Muscle of leg (tissue), 11 donors: ENCODE data around the gene GPRIN2. TPM values are rescaled to one million over a fixed set of nuclear protein-coding genes. Genes with fewer than 3 reads are reported as not detected.

ENCODE experiments used
- DNase-seq: peaks from one replicate; pipeline ENCODE4 v3.0.0; 2013
- H3K27ac ChIP-seq: one replicate; pipeline ENCODE4 v1.5.1; 2013; ENCODE audit warnings: mild to moderate bottlenecking, low read length, control low read depth
- H3K27me3 ChIP-seq: one replicate; pipeline ENCODE4 v1.6.1; 2013; ENCODE audit warnings: low read length; ENCODE audit not compliant: control insufficient read depth, insufficient read depth
- H3K36me3 ChIP-seq: one replicate; pipeline ENCODE4 v1.6.1; 2013; ENCODE audit warnings: low read length; ENCODE audit not compliant: control insufficient read depth, insufficient read depth
- H3K4me1 ChIP-seq: one replicate; pipeline ENCODE4 v1.6.1; 2013; ENCODE audit warnings: low read length; ENCODE audit not compliant: control insufficient read depth, insufficient read depth
- H3K4me3 ChIP-seq: one replicate; pipeline ENCODE4 v1.5.1; 2013; ENCODE audit warnings: low read length, control low read depth
- H3K9me3 ChIP-seq: replicated peaks from 2 replicates; pipeline ENCODE4 v1.6.1; 2013; ENCODE audit warnings: low read depth, low read length; ENCODE audit not compliant: control insufficient read depth
- WGBS: methylation state at CpG from one replicate; pipeline ENCODE4 v1.1.5; 2013; ENCODE audit warnings: missing lambda C conversion rate; ENCODE audit not compliant: insufficient coverage; 5-methylcytosine and 5-hydroxymethylcytosine counted together
- polyA plus RNA-seq, 8 donors: library from polyadenylated mRNA; unstranded; fragments of 120-200 nt; gene quantifications; one replicate each; pipeline versions ENCODE4 v1.2.1 to v1.2.3, GENCODE V29; 2013; ENCODE audit warnings: inconsistent platforms in 1 of 8, low replicate concordance in 1 of 8; ENCODE audit not compliant: insufficient read length in 8 of 8, insufficient read depth in 1 of 8
- total RNA-seq: library from RNA; stranded (reverse); fragments of 120-200 nt; gene quantifications from one replicate; pipeline ENCODE4 v1.2.4, GENCODE V29; 2013

Gene GPRIN2
- total and polyA plus RNA-seq, 9 donors: 0.12 to 0.91 (median 0.33) TPM

DNA sequence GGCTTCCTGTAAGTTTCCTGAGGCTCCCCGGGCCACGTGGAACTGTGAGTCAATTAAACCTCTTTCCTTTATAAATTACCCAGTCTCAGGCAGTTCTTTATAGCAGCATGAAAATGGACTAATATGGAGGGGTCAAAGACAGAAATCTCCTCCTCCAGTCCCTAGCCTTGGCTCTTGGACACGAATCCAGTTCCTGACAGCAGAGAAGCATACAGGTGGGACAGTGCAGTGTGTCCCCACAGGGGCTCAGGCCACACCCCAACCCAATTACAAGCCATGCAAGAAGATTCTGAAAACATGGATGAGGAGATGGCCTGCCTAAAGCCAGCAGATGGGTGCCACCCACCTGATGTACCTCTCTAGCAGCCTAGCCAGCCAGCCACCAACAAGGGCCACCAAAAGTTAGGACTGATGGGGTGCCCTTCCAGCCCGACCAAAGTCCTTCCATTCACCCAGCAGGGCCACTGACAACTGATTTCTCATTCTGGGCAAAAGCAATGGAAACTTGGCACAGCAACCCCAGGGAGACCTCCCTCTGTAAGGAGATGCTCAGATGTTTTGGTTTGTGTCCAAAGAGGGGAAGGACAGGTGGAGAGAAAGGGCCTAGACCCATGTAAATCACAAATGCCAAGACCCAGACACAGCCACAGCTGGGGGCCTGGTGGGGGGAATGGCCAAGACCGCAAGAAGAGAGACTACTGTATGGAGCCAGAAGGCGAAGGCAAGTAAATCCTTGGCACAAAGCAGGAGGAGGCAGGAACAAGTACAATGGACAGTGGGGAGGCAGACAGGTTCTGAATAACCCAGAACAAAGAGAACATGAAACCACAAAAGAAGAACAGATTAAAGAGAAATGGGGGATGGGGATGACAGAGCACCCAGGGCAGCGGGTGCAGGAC is 13.6 kb downstream of the GPRIN2 start:
- DNase-seq: no peak

DNA sequence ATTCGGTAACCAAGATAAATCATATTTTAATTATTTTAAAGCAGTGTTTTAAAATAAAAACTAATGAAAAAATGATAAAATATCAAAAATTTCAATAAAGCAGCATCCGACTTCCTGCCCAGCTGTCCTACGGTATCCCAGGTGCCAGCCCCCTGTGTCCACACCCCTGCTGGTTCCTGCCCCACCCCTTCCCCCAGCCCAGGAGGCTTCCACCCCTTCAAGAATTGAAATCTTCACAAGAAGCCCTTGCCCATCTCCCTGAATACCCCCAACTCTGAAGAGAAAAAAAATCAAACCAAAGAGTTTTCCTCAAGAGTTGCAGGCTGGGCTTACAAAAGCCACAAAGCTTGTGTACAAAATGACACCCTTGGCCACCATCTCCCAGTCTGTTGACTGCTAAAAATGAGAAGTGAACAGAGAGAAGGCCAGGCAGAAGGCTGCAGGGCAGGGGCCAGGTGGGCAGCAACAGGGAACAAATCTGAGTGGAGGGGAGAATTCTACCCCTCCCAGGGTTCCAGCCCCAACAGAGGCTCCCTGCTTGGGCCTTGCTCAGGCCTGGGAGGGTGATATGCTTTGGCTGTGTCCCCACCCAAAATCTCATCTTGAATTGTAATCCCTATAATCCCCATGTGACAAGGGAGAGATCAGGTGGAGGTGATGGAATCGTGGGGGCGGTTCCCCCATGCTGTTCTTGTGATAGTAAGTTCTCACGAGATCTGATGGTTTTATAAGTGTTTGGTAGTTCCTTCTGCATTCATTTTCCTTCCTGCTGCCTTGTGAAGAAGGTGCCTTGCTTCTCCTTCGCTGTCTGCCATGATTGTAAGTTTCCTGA is 14.5 kb downstream of the GPRIN2 start:
- 43% methylated on average over 2 of the region's 7 CpGs for WGBS
- H3K9me3 ChIP-seq: no peaks in the 10 kb centered on the region
- H3K27ac ChIP-seq: no peak overlapping the region
- no peak overlapping the region for H3K4me3 ChIP-seq
- H3K4me1 ChIP-seq: peaks cover 5% of the 10 kb centered on the region
- DNase-seq: no peak
- H3K36me3 ChIP-seq: no peaks in the 10 kb centered on the region
- H3K27me3 ChIP-seq: peaks cover 17% of the 10 kb centered on the region

More for the DNA sequence above, 13.6 kb downstream of the GPRIN2 start:
- no peak overlapping the region for H3K4me3 ChIP-seq
- peaks cover 18% of the 10 kb centered on the region for H3K27me3 ChIP-seq
- no peaks in the 10 kb centered on the region for H3K36me3 ChIP-seq
- no peaks in the 10 kb centered on the region for H3K9me3 ChIP-seq
- peaks cover 5% of the 10 kb centered on the region for H3K4me1 ChIP-seq
- no peak overlapping the region for H3K27ac ChIP-seq
- WGBS: 71% methylated on average over 4 of the region's 7 CpGs

- peak overlapping the region; percentile 21 for H3K4me3 ChIP-seq
- no peaks in the 10 kb centered on the region for H3K36me3 ChIP-seq
- WGBS: 9% methylated on average over 21 of the region's 42 CpGs
- no peak for DNase-seq
- H3K27me3 ChIP-seq: peaks cover 19% of the 10 kb centered on the region
- no peaks in the 10 kb centered on the region for H3K9me3 ChIP-seq
- H3K27ac ChIP-seq: no peak overlapping the region
- peaks cover 5% of the 10 kb centered on the region for H3K4me1 ChIP-seq
These were observed 15.3 kb downstream of the GPRIN2 start for GRCh38 chr10:46541017-46541661.

DNA sequence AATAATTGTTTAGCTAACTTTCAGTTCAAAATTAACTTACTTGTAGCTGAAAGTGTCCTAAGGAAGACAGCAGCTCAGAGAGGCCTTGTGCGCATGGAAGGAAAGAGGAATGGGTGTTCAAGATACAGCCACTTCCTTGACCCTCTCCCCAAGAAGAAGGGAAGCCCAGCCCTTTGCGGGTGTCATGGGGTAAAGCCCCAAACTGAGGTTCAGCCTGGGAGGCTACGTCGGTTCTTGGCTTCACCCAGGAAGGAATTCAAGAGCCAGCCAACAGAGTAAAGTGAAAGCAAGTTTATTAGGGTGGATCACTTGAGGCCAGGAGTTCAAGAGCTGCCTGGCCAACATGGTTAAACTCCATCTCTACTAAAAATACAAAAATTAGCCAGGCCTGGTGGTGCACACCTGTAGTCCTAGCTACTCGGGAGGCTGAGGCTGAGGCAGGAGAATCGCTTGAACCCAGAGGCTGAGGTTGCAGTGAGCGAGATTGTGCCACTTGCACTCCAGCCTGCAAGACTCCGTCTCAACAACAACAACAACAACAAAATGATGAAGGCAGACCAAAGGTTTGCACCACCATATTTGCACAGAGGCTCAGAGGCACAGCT is 15.9 kb downstream of the GPRIN2 start:
- DNase-seq: no peak
- Histone ChIP-seq H3K4me1 (peaks cover 5% of the 10 kb centered on the region), H3K4me3 (no peak overlapping the region), H3K36me3 (no peaks in the 10 kb centered on the region), H3K27ac (no peak overlapping the region), H3K27me3 (peaks cover 21% of the 10 kb centered on the region), H3K9me3 (no peaks in the 10 kb centered on the region)
- 92% methylated on average over 5 of the region's 8 CpGs for WGBS

DNA sequence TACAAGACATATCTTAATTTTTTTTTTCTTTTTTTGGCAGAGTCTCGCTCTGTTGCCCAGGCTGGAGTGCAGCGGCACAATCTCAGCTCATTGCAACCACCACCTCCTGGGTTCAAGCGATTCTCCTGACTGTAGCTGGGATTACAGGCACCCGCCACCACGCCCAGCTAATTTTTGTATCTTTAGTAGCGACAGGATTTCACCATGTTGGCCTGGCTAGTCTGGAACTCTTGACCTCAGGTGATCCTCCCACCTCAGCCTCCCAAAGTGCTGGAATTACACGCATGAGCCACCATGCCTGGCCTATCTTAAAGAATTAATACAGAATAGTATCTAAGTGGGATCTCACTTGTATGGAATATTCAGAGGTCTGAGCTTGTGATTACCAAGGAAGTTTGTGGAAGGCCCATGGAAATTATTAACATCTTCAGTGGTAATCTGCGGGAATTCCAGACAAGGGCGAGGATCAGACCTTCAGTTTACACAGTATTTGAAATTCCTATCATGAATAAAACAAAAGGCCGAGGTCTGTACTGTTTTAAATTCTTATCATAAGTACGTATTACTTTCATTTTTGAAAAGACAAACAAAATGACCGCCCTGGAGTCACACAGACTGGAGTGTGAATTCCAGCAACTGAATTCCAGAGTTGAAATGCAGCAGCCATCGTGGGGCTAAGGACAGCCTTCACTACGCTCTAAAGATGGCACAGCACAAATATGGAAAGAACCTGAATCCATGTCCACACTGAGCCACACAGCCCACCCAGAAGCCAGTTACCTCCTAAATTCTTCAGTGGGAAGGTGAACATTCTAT is 16.7 kb downstream of the GPRIN2 start:
- no peaks in the 10 kb centered on the region for H3K36me3 ChIP-seq
- no peak overlapping the region for H3K27ac ChIP-seq
- H3K9me3 ChIP-seq: no peaks in the 10 kb centered on the region
- DNase-seq: no peak
- 85% methylated on average over 9 of the region's 14 CpGs for WGBS
- no peak overlapping the region for H3K4me3 ChIP-seq
- peaks cover 21% of the 10 kb centered on the region for H3K27me3 ChIP-seq
- H3K4me1 ChIP-seq: peaks cover 5% of the 10 kb centered on the region

- H3K9me3 ChIP-seq: no peaks in the 10 kb centered on the region
- peaks cover 5% of the 10 kb centered on the region for H3K4me1 ChIP-seq
- no peaks in the 10 kb centered on the region for H3K36me3 ChIP-seq
- H3K27me3 ChIP-seq: peaks cover 21% of the 10 kb centered on the region
- DNase-seq: no peak
- no peak overlapping the region for H3K4me3 ChIP-seq
- WGBS: no CpG with 5 or more reads among the region's 3 CpGs
- H3K27ac ChIP-seq: no peak overlapping the region
These were observed 17.6 kb downstream of the GPRIN2 start for GRCh38 chr10:46538717-46539426.

DNA sequence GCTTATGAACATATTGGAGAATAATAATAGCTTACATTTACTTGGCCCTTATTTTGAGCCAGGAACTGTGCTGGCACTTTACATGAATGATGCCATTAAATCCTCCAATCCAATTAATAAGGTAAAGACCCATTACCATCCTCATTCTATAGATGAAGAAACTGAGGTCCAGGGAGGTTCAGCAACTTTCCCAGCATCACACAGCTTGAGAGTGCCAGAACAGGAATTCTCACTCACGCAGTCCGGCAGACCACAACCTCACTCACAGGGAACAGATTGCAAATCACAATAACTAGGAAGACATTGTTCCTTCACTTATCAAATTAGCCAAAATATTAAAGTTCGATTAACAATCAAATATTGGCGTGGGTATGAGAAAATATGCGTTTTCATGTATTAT is 18.3 kb downstream of the GPRIN2 start:
- H3K4me3 ChIP-seq: no peak overlapping the region
- 100% methylated on average over 2 of the region's 5 CpGs for WGBS
- peaks cover 21% of the 10 kb centered on the region for H3K27me3 ChIP-seq
- H3K4me1 ChIP-seq: peaks cover 5% of the 10 kb centered on the region
- no peaks in the 10 kb centered on the region for H3K9me3 ChIP-seq
- DNase-seq: no peak
- H3K27ac ChIP-seq: no peak overlapping the region
- no peaks in the 10 kb centered on the region for H3K36me3 ChIP-seq

GRCh38 chr10:46537309-46537708 is 19.1 kb downstream of the GPRIN2 start:
- no peak for DNase-seq
- WGBS: no CpG with 5 or more reads among the region's 5 CpGs
- no peak overlapping the region for H3K27ac ChIP-seq
- peaks cover 5% of the 10 kb centered on the region for H3K4me1 ChIP-seq
- peaks cover 14% of the 10 kb centered on the region for H3K27me3 ChIP-seq
- H3K9me3 ChIP-seq: no peaks in the 10 kb centered on the region
- no peaks in the 10 kb centered on the region for H3K36me3 ChIP-seq
- no peak overlapping the region for H3K4me3 ChIP-seq

DNA sequence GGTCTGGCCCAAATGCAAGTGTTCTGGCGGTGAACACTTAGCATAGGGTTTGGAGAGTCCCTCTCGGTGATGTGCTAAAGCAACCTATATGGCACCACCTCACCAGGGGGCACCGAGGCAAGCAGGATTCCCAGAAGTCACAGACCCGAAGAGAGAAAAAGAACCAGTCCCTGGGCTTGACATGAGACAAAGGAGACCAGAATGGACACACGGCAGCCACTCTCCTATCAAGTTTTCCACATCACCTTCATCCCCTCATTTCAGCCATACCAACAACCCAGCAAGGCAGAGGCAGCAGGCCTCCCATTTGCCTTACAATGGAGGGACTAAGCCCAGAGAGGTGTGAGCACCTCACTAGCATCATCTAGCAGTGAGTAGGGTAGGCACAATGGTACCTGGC is 19.7 kb downstream of the GPRIN2 start:
- H3K36me3 ChIP-seq: no peaks in the 10 kb centered on the region
- DNase-seq: no peak
- H3K27ac ChIP-seq: no peak overlapping the region
- H3K4me1 ChIP-seq: peaks cover 5% of the 10 kb centered on the region
- WGBS: 86% methylated on average over 4 of the region's 5 CpGs
- H3K9me3 ChIP-seq: no peaks in the 10 kb centered on the region
- H3K4me3 ChIP-seq: no peak overlapping the region
- peaks cover 14% of the 10 kb centered on the region for H3K27me3 ChIP-seq
